Mesenchymal stem cell (in vitro differentiated cells and primary cell): ENCODE measurements around the gene SYNPO.

Source experiments
- DNase-seq: peaks from one replicate; pipeline ENCODE4 v3.0.0-alpha.2; 2013
- H2AFZ ChIP-seq: one replicate; pipeline ENCODE4 v1.6.1; 2013; ENCODE audit warnings: low read depth, mild to moderate bottlenecking, control low read depth, inconsistent platforms, low read length, moderate library complexity
- H2AK5ac ChIP-seq: 2 replicates; pipeline ENCODE4 v1.6.1; 2013; ENCODE audit warnings: low read length, moderate library complexity, mild to moderate bottlenecking, inconsistent platforms; ENCODE audit not compliant: severe bottlenecking
- H2BK120ac ChIP-seq: one replicate; pipeline ENCODE4 v1.6.1; 2013; ENCODE audit warnings: low read depth, mild to moderate bottlenecking, inconsistent platforms, low read length, moderate library complexity
- H2BK12ac ChIP-seq, 2 experiments: one replicate each; pipeline ENCODE4 v1.6.1; 2013; ENCODE audit warnings: inconsistent platforms in 2 of 2, low read length in 2 of 2, mild to moderate bottlenecking in 2 of 2, moderate library complexity in 2 of 2, control low read depth in 1 of 2
- H2BK15ac ChIP-seq: one replicate; pipeline ENCODE4 v1.6.1; 2013; ENCODE audit warnings: mild to moderate bottlenecking, low read depth, inconsistent platforms; ENCODE audit not compliant: poor library complexity, severe bottlenecking
- H2BK5ac ChIP-seq: 2 replicates; pipeline ENCODE4 v1.6.1; 2013; ENCODE audit warnings: low read depth, mild to moderate bottlenecking, low read length, control low read depth, inconsistent platforms; ENCODE audit not compliant: poor library complexity, severe bottlenecking
- H3K14ac ChIP-seq, 2 experiments: one replicate each; pipeline ENCODE4 v1.6.1; 2013; ENCODE audit warnings: inconsistent platforms in 2 of 2, low read length in 2 of 2, control low read depth in 1 of 2, mild to moderate bottlenecking in 1 of 2, moderate library complexity in 1 of 2
- H3K18ac ChIP-seq, 2 experiments: one replicate each; pipeline ENCODE4 v1.6.1; 2013; ENCODE audit warnings: inconsistent platforms in 2 of 2, low read length in 2 of 2, control low read depth in 1 of 2, low read depth in 1 of 2, mild to moderate bottlenecking in 1 of 2
- H3K23ac ChIP-seq, 2 experiments: one replicate each; pipeline ENCODE4 v1.6.1; 2013; ENCODE audit warnings: inconsistent platforms in 2 of 2, low read length in 2 of 2, mild to moderate bottlenecking in 2 of 2, moderate library complexity in 2 of 2, control low read depth in 1 of 2
- H3K27ac ChIP-seq: 2 replicates; pipeline ENCODE4 v1.5.1; 2013; ENCODE audit warnings: mild to moderate bottlenecking, moderate library complexity, low read length, control low read depth, inconsistent platforms; ENCODE audit not compliant: poor library complexity, severe bottlenecking
- H3K27me3 ChIP-seq, 2 experiments: 2 replicates each; pipeline versions ENCODE4 v1.6.1 to v1.7.0; 2013; ENCODE audit warnings: low read length in 2 of 2, mild to moderate bottlenecking in 2 of 2, moderate library complexity in 2 of 2, control low read depth in 1 of 2, inconsistent platforms in 1 of 2; ENCODE audit not compliant: control insufficient read depth in 1 of 2, insufficient read depth in 1 of 2
- H3K36me3 ChIP-seq, 2 experiments: 2 replicates each; pipeline versions ENCODE4 v1.6.1 to v1.7.0; 2013; ENCODE audit warnings: low read length in 2 of 2, control low read depth in 1 of 2, inconsistent platforms in 1 of 2, low read depth in 1 of 2, mild to moderate bottlenecking in 1 of 2; ENCODE audit not compliant: insufficient read depth in 2 of 2, control insufficient read depth in 1 of 2
- H3K4ac ChIP-seq, 2 experiments: one replicate each; pipeline ENCODE4 v1.6.1; 2013; ENCODE audit warnings: inconsistent platforms in 2 of 2, low read length in 2 of 2, mild to moderate bottlenecking in 2 of 2, moderate library complexity in 2 of 2, control low read depth in 1 of 2, low read depth in 1 of 2
- H3K4me1 ChIP-seq: 2 replicates; pipeline ENCODE4 v1.6.1; 2013; ENCODE audit warnings: low read depth, low read length, control low read depth; ENCODE audit not compliant: control insufficient read depth, insufficient read depth
- H3K4me2 ChIP-seq: 2 replicates; pipeline ENCODE4 v1.6.1; 2013; ENCODE audit warnings: low read length, mild to moderate bottlenecking, inconsistent platforms; ENCODE audit not compliant: poor library complexity, severe bottlenecking
- H3K4me3 ChIP-seq, 2 experiments: 2 replicates each; pipeline versions ENCODE4 v1.5.1 to v1.7.0; 2013; ENCODE audit warnings: low read length in 2 of 2, mild to moderate bottlenecking in 2 of 2, control low read depth in 1 of 2, low read depth in 1 of 2; ENCODE audit not compliant: insufficient read depth in 1 of 2
- H3K79me1 ChIP-seq: replicated peaks from 2 replicates; pipeline ENCODE4 v1.6.1; 2013; ENCODE audit warnings: mild to moderate bottlenecking, control low read depth, low read length, inconsistent platforms; ENCODE audit not compliant: poor library complexity, severe bottlenecking
- H3K9ac ChIP-seq: 2 replicates; pipeline ENCODE4 v1.7.0; 2013; ENCODE audit warnings: mild to moderate bottlenecking, low read length, moderate library complexity
- H3K9me3 ChIP-seq: 2 replicates; pipeline ENCODE4 v1.7.0; 2013; ENCODE audit warnings: mild to moderate bottlenecking, low read length; ENCODE audit not compliant: control insufficient read depth
- H4K8ac ChIP-seq: one replicate; pipeline ENCODE4 v1.6.1; 2013; ENCODE audit warnings: inconsistent platforms, mild to moderate bottlenecking, low read length, moderate library complexity
- H4K91ac ChIP-seq: one replicate; pipeline ENCODE4 v1.6.1; 2013; ENCODE audit warnings: mild to moderate bottlenecking, low read length, inconsistent platforms
- WGBS: methylation state at CpG from one replicate; pipeline ENCODE4 v1.1.7; 2013; ENCODE audit warnings: mixed read lengths; 5-methylcytosine and 5-hydroxymethylcytosine counted together

The SYNPO gene

GRCh38 chr5:150611026-150611425, 29.4 kb upstream of the SYNPO start:
- Histone ChIP-seq H3K4me1 (peaks cover 17% of the 10 kb centered on the region), H2AFZ (no peak overlapping the region), H4K8ac (no peak overlapping the region), H3K36me3 (no peaks in the 10 kb centered on the region), H3K9ac (no peak overlapping the region), H2BK12ac (no peak overlapping the region), H3K27me3 (peaks cover 24 to 50% of the 10 kb centered on the region in 2 experiments), H3K27ac (no peak overlapping the region), H2BK5ac (no peak overlapping the region), H3K18ac (no peak overlapping the region), H2BK120ac (no peak overlapping the region), H3K4ac (no peak overlapping the region), H3K4me2 (no peak overlapping the region), H3K9me3 (no peaks in the 10 kb centered on the region), H2BK15ac (no peak overlapping the region), H3K79me1 (no peaks in the 10 kb centered on the region), H2AK5ac (no peak overlapping the region), H3K4me3 (no peak overlapping the region), H3K14ac (no peak overlapping the region), H3K23ac (no peak overlapping the region), H4K91ac (no peak overlapping the region)
- no peak for DNase-seq
- WGBS: 84% methylated on average over 6 of the region's 6 CpGs

GRCh38 chr5:150612405-150612804, 28.1 kb upstream of the SYNPO start:
- Histone ChIP-seq H2BK15ac (no peak overlapping the region), H3K4me2 (no peak overlapping the region), H3K4ac (no peak overlapping the region), H2AK5ac (no peak overlapping the region), H4K91ac (no peak overlapping the region), H3K27me3 (peaks cover 28 to 54% of the 10 kb centered on the region in 2 experiments), H3K23ac (no peak overlapping the region), H2BK12ac (no peak overlapping the region), H2BK120ac (no peak overlapping the region), H3K4me3 (no peak overlapping the region), H3K36me3 (no peaks in the 10 kb centered on the region), H3K18ac (no peak overlapping the region), H2BK5ac (no peak overlapping the region), H3K27ac (no peak overlapping the region), H3K9me3 (no peaks in the 10 kb centered on the region), H2AFZ (no peak overlapping the region), H3K9ac (no peak overlapping the region), H3K14ac (no peak overlapping the region), H3K79me1 (no peaks in the 10 kb centered on the region), H4K8ac (no peak overlapping the region), H3K4me1 (peaks cover 14% of the 10 kb centered on the region)
- no peak for DNase-seq
- WGBS: 89% methylated on average over 3 of the region's 4 CpGs

GRCh38 chr5:150612905-150613670, 27.4 kb upstream of the SYNPO start:
- Histone ChIP-seq H3K27ac (no peak overlapping the region), H3K14ac (no peak overlapping the region), H3K18ac (no peak overlapping the region), H2BK12ac (no peak overlapping the region), H3K4me2 (no peak overlapping the region), H2AK5ac (no peak overlapping the region), H3K4me3 (no peak overlapping the region), H3K27me3 (peaks cover 28 to 54% of the 10 kb centered on the region in 2 experiments), H3K4me1 (peaks cover 14% of the 10 kb centered on the region), H4K91ac (no peak overlapping the region), H3K4ac (no peak overlapping the region), H2BK5ac (no peak overlapping the region), H3K9ac (no peak overlapping the region), H2BK120ac (no peak overlapping the region), H3K9me3 (no peaks in the 10 kb centered on the region), H2AFZ (no peak overlapping the region), H3K36me3 (no peaks in the 10 kb centered on the region), H3K79me1 (no peaks in the 10 kb centered on the region), H4K8ac (no peak overlapping the region), H3K23ac (no peak overlapping the region), H2BK15ac (no peak overlapping the region)
- 87% methylated on average over 4 of the region's 4 CpGs for WGBS
- DNase-seq: no peak

GRCh38 chr5:150613991-150614660, 26.3 kb upstream of the SYNPO start:
- Histone ChIP-seq H2BK5ac (no peak overlapping the region), H2BK15ac (no peak overlapping the region)
- WGBS: 80% methylated on average over 7 of the region's 9 CpGs

More at GRCh38 chr5:150613991-150614660, 26.3 kb upstream of the SYNPO start:
- Histone ChIP-seq H3K9me3 (no peaks in the 10 kb centered on the region), H3K36me3 (no peaks in the 10 kb centered on the region), H3K4me3 (no peak overlapping the region), H4K8ac (no peak overlapping the region), H2BK120ac (no peak overlapping the region), H3K23ac (no peak overlapping the region), H3K18ac (no peak overlapping the region), H3K27me3 (peaks cover 28 to 54% of the 10 kb centered on the region in 2 experiments), H3K79me1 (no peaks in the 10 kb centered on the region), H3K27ac (no peak overlapping the region), H3K9ac (no peak overlapping the region), H2AK5ac (no peak overlapping the region), H3K14ac (no peak overlapping the region), H2BK12ac (no peak overlapping the region), H2AFZ (no peak overlapping the region), H4K91ac (no peak overlapping the region), H3K4ac (no peak overlapping the region), H3K4me1 (peaks cover 19% of the 10 kb centered on the region), H3K4me2 (no peak overlapping the region)
- DNase-seq: no peak
